ENCODE results near the gene BCAP31. TPM values are rescaled to one million over a fixed set of nuclear protein-coding genes. Genes with fewer than 3 reads are reported as not detected.

BCAP31 gene
- total RNA-seq, 8 experiments from 2014 or later: 70.0 to 239 (median 86.4) TPM

GRCh38 chrX:153667281-153667955 lies 56.8 kb downstream of the BCAP31 start:
- 57 to 100% methylated on average over 1 to 8 of the region's 11 CpGs; no CpG with 5 or more reads in 8 of the 10 experiments for WGBS, 10 experiments
- peak overlapping the region in 3 of 5 donors; percentile 13 to 27 (median 26) for H3K4me3 ChIP-seq
- in situ Hi-C loops (cut with MboI; ENCODE audit: low pct_unique_long_range_greater_than_20kb in 2 of 9, low sequenced_read_pairs in 9 of 9, unreplicated experiment in 9 of 9): loop anchor here in 3 of 9 experiments (25.0 kb wide), 2 partner anchors 105 to 130 kb away; no protein-coding TSS in a partner anchor
- peak in 7 of 8 experiments; percentile 17 to 58 (median 32) for ATAC-seq (replicated peaks in 6 of 8)
- peaks cover 0 to 7% of the 10 kb centered on the region in 2 donors for H3K4me1 ChIP-seq (replicated peaks in 1 of 2)
- H3K27ac ChIP-seq: no peak overlapping the region

GRCh38 chrX:153665726-153666306 lies 58.4 kb downstream of the BCAP31 start:
- no peak overlapping the region for H3K27ac ChIP-seq
- WGBS, 10 experiments: 64 to 100% methylated on average over 1 to 3 of the region's 9 CpGs; no CpG with 5 or more reads in 8 of the 10 experiments
- ATAC-seq (replicated peaks in 6 of 8): no peak
- H3K4me3 ChIP-seq: no peak overlapping the region
- in situ Hi-C loops (cut with MboI; ENCODE audit: low pct_unique_long_range_greater_than_20kb in 2 of 9, low sequenced_read_pairs in 9 of 9, unreplicated experiment in 9 of 9): loop anchor here in 3 of 9 experiments (25.0 kb wide), 2 partner anchors 104 to 129 kb away; no protein-coding TSS in a partner anchor
- peaks cover 0 to 7% of the 10 kb centered on the region in 2 donors for H3K4me1 ChIP-seq (replicated peaks in 1 of 2)

- in situ Hi-C loops (cut with MboI; ENCODE audit: low pct_unique_long_range_greater_than_20kb in 2 of 9, low sequenced_read_pairs in 9 of 9, unreplicated experiment in 9 of 9): loop anchor here in 3 of 9 experiments (25.0 kb wide), 2 partner anchors 100 to 125 kb away; no protein-coding TSS in a partner anchor
- ATAC-seq (replicated peaks in 6 of 8): peak in 1 of 8 experiments; percentile 45
These were observed 61.9 kb downstream of the BCAP31 start for GRCh38 chrX:153662266-153662665.

GRCh38 chrX:153659268-153659667 lies 64.9 kb downstream of the BCAP31 start:
- Histone ChIP-seq H3K27ac (no peak overlapping the region), H3K4me1 (replicated peaks in 1 of 2) (no peaks in the 10 kb centered on the region), H3K4me3 (no peak overlapping the region)
- no peak for ATAC-seq (replicated peaks in 6 of 8)
- WGBS, 10 experiments: 0 to 100% (median 60%) methylated on average over 1 to 3 of the region's 3 CpGs; no CpG with 5 or more reads in 4 of the 10 experiments
- in situ Hi-C loops (cut with MboI; ENCODE audit: low pct_unique_long_range_greater_than_20kb in 2 of 9, low sequenced_read_pairs in 9 of 9, unreplicated experiment in 9 of 9): loop anchor here in 3 of 9 experiments (25.0 kb wide), 2 partner anchors 97 to 122 kb away; no protein-coding TSS in a partner anchor

More at GRCh38 chrX:153662266-153662665, 61.9 kb downstream of the BCAP31 start:
- Histone ChIP-seq H3K27ac (no peak overlapping the region), H3K4me3 (no peak overlapping the region), H3K4me1 (replicated peaks in 1 of 2) (no peaks in the 10 kb centered on the region)
- WGBS, 10 experiments: 0% methylated on average over 1 of the region's 31 CpGs; no CpG with 5 or more reads in 9 of the 10 experiments

GRCh38 chrX:153657161-153657560 lies 67.0 kb downstream of the BCAP31 start:
- no peak for ATAC-seq (replicated peaks in 6 of 8)
- 0 to 59% methylated on average over 1 to 8 of the region's 9 CpGs; no CpG with 5 or more reads in 8 of the 10 experiments for WGBS, 10 experiments
- in situ Hi-C loops (cut with MboI; ENCODE audit: low pct_unique_long_range_greater_than_20kb in 2 of 9, low sequenced_read_pairs in 9 of 9, unreplicated experiment in 9 of 9): loop anchor here in 3 of 9 experiments (25.0 kb wide), 2 partner anchors 95 to 120 kb away; no protein-coding TSS in a partner anchor
- H3K4me1 ChIP-seq (replicated peaks in 1 of 2): no peaks in the 10 kb centered on the region
- no peak overlapping the region for H3K4me3 ChIP-seq
- H3K27ac ChIP-seq: no peak overlapping the region

GRCh38 chrX:153653556-153653955 lies 70.6 kb downstream of the BCAP31 start:
- no peak for ATAC-seq (replicated peaks in 6 of 8)
- 50 to 100% (median 83%) methylated on average over 1 to 2 of the region's 2 CpGs; no CpG with 5 or more reads in 1 of the 10 experiments for WGBS, 10 experiments
- no peaks in the 10 kb centered on the region for H3K4me1 ChIP-seq (replicated peaks in 1 of 2)
- in situ Hi-C loops (cut with MboI; ENCODE audit: low pct_unique_long_range_greater_than_20kb in 2 of 9, low sequenced_read_pairs in 9 of 9, unreplicated experiment in 9 of 9): loop anchor here in 3 of 9 experiments (25.0 kb wide), 2 partner anchors 91 to 116 kb away; no protein-coding TSS in a partner anchor
- H3K4me3 ChIP-seq: no peak overlapping the region
- no peak overlapping the region for H3K27ac ChIP-seq

GRCh38 chrX:153651540-153652079 lies 72.6 kb downstream of the BCAP31 start:
- peak in 2 of 8 experiments; percentile 24 to 36 for ATAC-seq (replicated peaks in 6 of 8)
- Histone ChIP-seq H3K4me3 (no peak overlapping the region), H3K27ac (no peak overlapping the region), H3K4me1 (replicated peaks in 1 of 2) (peaks cover 0 to 6% of the 10 kb centered on the region in 2 donors)
- 0 to 55% methylated on average over 1 to 4 of the region's 9 CpGs; no CpG with 5 or more reads in 8 of the 10 experiments for WGBS, 10 experiments
- in situ Hi-C loops (cut with MboI; ENCODE audit: low pct_unique_long_range_greater_than_20kb in 2 of 9, low sequenced_read_pairs in 9 of 9, unreplicated experiment in 9 of 9): loop anchor here in 3 of 9 experiments (25.0 kb wide), 2 partner anchors 89 to 114 kb away; no protein-coding TSS in a partner anchor

- 60 to 75% methylated on average over 1 to 4 of the region's 13 CpGs; no CpG with 5 or more reads in 8 of the 10 experiments for WGBS, 10 experiments
- no peak for ATAC-seq (replicated peaks in 6 of 8)
- Histone ChIP-seq H3K4me3 (no peak overlapping the region), H3K4me1 (replicated peaks in 1 of 2) (peaks cover 0 to 9% of the 10 kb centered on the region in 2 donors), H3K27ac (no peak overlapping the region)
- in situ Hi-C loops (cut with MboI; ENCODE audit: low pct_unique_long_range_greater_than_20kb in 2 of 9, low sequenced_read_pairs in 9 of 9, unreplicated experiment in 9 of 9): loop anchor here in 3 of 9 experiments (25.0 kb wide), 2 partner anchors 89 to 114 kb away; no protein-coding TSS in a partner anchor
These were observed 73.2 kb downstream of the BCAP31 start for GRCh38 chrX:153650959-153651358.

Other genes starting within 250 kb of the BCAP31 start
- gene BGN, start 229.4 kb downstream of the BCAP31 start, total RNA-seq: 100 to 1,000 TPM in 1 of 8 experiments, 1 to 10 TPM in 3, under 1 TPM in 3, not detected in 1; 0.08 to 105 (median 2.6) TPM
- gene ATP2B3, start 206.7 kb downstream of the BCAP31 start, total RNA-seq: 1 to 10 TPM in 2 of 8 experiments, under 1 TPM in 4, not detected in 2; 0.17 to 4.4 (median 0.66) TPM
- gene CCNQ, start 125.2 kb downstream of the BCAP31 start, total RNA-seq: 10 to 100 TPM; 11.2 to 18.8 (median 14.6) TPM
- gene DUSP9, start 77.2 kb downstream of the BCAP31 start, total RNA-seq: 1 to 10 TPM in 2 of 8 experiments, under 1 TPM in 5, not detected in 1; 0.43 to 2.1 (median 0.77) TPM
- gene PNCK, start 50.6 kb downstream of the BCAP31 start, total RNA-seq: 10 to 100 TPM in 4 of 8 experiments, 1 to 10 TPM in 3, under 1 TPM in 1; 0.61 to 30.3 (median 10.6) TPM
- 10 to 100 TPM in 7 of 8 experiments, 1 to 10 TPM in 1; 8.9 to 55.9 (median 38.7) TPM for gene SLC6A8, start 36.5 kb downstream of the BCAP31 start, total RNA-seq
- 1 to 10 TPM; 3.4 to 6.8 (median 3.6) TPM for gene ABCD1, start 469 bp upstream of the BCAP31 start, total RNA-seq
- gene PLXNB3, start 39.9 kb upstream of the BCAP31 start, total RNA-seq: 1 to 10 TPM in 4 of 8 experiments, under 1 TPM in 4; 0.62 to 4.3 (median 1.2) TPM
- gene SRPK3, start 56.7 kb upstream of the BCAP31 start, total RNA-seq: 1 to 10 TPM in 4 of 8 experiments, under 1 TPM in 4; 0.51 to 5.0 (median 0.93) TPM
- 10 to 100 TPM; 32.2 to 69.3 (median 42.6) TPM for gene IDH3G, start 70.0 kb upstream of the BCAP31 start, total RNA-seq
- gene SSR4, start 70.3 kb upstream of the BCAP31 start, total RNA-seq: 100 to 1,000 TPM; 327 to 910 (median 415) TPM
- gene PDZD4, start 106.2 kb upstream of the BCAP31 start, total RNA-seq: 100 to 1,000 TPM in 1 of 8 experiments, 10 to 100 TPM in 4, under 1 TPM in 3; 0.09 to 103 (median 57.4) TPM
- 100 to 1,000 TPM in 4 of 8 experiments, 10 to 100 TPM in 1, 1 to 10 TPM in 2, under 1 TPM in 1; 0.87 to 147 (median 96.4) TPM for gene L1CAM, start 161.8 kb upstream of the BCAP31 start, total RNA-seq
- gene AVPR2, start 180.3 kb upstream of the BCAP31 start, total RNA-seq: 1 to 10 TPM in 1 of 8 experiments, under 1 TPM in 4, not detected in 3; 0.11 to 1.4 (median 0.19) TPM
- gene ARHGAP4, start 201.9 kb upstream of the BCAP31 start, total RNA-seq: 10 to 100 TPM in 1 of 8 experiments, 1 to 10 TPM in 6, not detected in 1; 1.6 to 21.7 (median 2.9) TPM
- 100 to 1,000 TPM in 2 of 8 experiments, 10 to 100 TPM in 6; 48.3 to 121 (median 71.4) TPM for gene NAA10, start 210.7 kb upstream of the BCAP31 start, total RNA-seq
- gene RENBP, start 220.3 kb upstream of the BCAP31 start, total RNA-seq: 10 to 100 TPM in 5 of 8 experiments, 1 to 10 TPM in 3; 5.3 to 46.7 (median 10.6) TPM
- 10 to 100 TPM; 11.8 to 52.2 (median 21.4) TPM for gene HCFC1, start 247.4 kb upstream of the BCAP31 start, total RNA-seq
- 1 to 10 TPM; 2.7 to 9.5 (median 4.7) TPM for gene TMEM187, start 248.4 kb upstream of the BCAP31 start, total RNA-seq

All from motor neuron (in vitro differentiated cells).